GM12864 (cell line): Measurements from ENCODE around the gene EYA2.
"Not testable (repeated sequence)": the region's sequence is repeated elsewhere in the genome, so short reads cannot be mapped to it uniquely, and the experiment has no call there.

ENCODE experiments used
- DNase-seq: peaks from one replicate; pipeline ENCODE4 v3.0.0-alpha.2; 2011; ENCODE audit warnings: low read depth
- H3K4me3 ChIP-seq: 2 replicates; pipeline ENCODE4 v1.5.1; 2011; ENCODE audit warnings: mild to moderate bottlenecking, low read depth, low read length, control low read depth
- CTCF ChIP-seq: IDR thresholded peaks from 2 replicates; pipeline ENCODE4 v1.5.1; 2011; ENCODE audit warnings: low read depth, mild to moderate bottlenecking, moderate library complexity, low read length, control low read depth, inconsistent platforms; ENCODE audit errors: missing control alignments

EYA2 gene

GRCh38 chr20:46931699-46932098 is 37.1 kb downstream of the EYA2 start:
- DNase-seq, result no peak
- TF ChIP-seq CTCF, result no peak
- no peak overlapping the region for H3K4me3 ChIP-seq

DNA sequence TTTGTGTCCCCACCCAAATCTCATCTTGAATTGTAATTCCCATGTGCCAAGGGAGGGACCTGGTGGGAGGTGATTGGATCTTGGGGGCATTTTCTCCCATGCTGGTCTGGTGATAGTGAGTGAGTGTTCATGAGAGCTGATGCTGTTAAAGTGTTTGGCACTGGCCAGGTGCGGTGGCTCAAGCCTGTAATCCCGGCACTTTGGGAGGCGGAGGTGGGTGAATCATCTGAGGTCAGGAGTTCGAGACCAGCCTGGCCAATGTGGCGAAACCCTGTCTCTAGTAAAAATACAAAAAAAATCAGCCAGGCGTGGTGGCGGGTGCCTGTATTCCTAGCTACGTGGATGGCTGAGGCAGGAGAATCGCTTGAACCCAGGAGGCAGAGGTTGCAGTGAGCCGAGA is 37.8 kb downstream of the EYA2 start:
- H3K4me3 ChIP-seq, DNase-seq: not testable (repeated sequence)

- no peak for DNase-seq
- TF ChIP-seq CTCF, result no peak
- no peak overlapping the region for H3K4me3 ChIP-seq
Observed at GRCh38 chr20:46933150-46933549, 38.5 kb downstream of the EYA2 start.

DNA sequence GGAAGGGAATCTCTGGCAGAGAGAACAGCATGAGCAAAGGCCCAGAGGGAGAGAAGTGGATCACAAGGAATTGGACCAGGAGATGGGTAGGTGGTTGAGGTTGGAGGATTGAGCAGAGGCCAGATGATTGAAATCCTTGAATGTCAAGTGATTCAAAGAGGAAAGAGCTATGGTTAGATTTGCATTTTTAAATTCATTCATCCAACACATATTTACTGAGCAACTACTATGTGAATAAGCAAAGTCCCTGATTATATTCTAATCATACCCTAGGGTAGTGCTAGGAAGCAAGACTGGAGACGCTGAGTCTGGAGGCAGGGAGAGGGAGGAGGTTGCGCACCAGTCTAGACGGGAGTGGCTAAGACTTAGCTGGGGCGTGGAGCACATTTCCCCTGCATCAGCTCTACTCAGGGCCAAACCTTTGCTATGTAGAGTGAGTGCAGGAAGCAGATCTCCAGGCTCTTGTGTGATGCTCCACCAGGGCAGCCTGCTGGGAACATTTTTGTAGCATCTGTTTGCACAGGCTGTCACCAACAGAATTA is 40.2 kb downstream of the EYA2 start:
- no peak overlapping the region for H3K4me3 ChIP-seq
- no peak for TF ChIP-seq CTCF
- DNase-seq, result no peak

DNA sequence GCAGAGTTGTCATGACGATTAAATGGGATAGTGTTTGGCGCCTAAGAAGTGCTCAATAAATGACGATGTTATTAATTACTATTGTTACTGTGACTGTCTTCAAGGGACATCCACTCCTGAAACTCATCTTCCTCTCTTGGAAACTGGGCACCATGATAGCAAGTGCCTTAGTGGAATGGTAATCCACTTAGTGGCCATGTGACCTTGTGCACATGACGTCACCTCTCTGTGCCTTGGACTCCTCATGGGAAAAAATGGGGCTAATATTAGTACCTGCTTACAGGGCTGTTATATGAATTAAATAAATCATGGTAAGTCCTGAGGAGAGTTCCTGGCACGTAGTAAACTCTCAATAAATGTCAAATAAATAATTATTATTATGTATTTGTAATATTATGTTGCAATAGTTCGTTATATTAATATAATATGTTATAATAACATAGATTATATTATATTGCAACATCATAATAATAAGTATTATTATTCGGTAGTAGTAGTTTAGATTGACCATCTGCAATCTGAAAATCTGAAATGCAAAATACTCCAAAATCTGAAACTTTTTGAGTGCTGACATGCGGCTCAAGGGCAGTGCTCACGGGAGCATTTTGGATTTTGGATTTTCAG is 40.9 kb downstream of the EYA2 start:
- no peak for DNase-seq
- H3K4me3 ChIP-seq, result no peak overlapping the region
- TF ChIP-seq CTCF, result no peak

GRCh38 chr20:46936415-46937156 is 41.9 kb downstream of the EYA2 start:
- H3K4me3 ChIP-seq, result no peak overlapping the region
- TF ChIP-seq CTCF, result no peak
- DNase-seq, result no peak

- DNase-seq, result no peak
- H3K4me3 ChIP-seq, result no peak overlapping the region
- no peak for TF ChIP-seq CTCF
Observed at GRCh38 chr20:46937157-46937523, 42.5 kb downstream of the EYA2 start.
